Cardiac fibroblast (primary cell): Measurements from ENCODE around the gene HMCN2.

ENCODE experiments used
- DNase-seq, 2 donors: peaks; one replicate each; pipeline versions ENCODE4 v3.0.0 to v3.0.0-alpha.2; 2010; ENCODE audit warnings: low read depth in 2 of 2
- H3K4me3 ChIP-seq, 2 donors: replicated peaks in 1 of 2; 1 replicate in 1 of 2; 2 replicates in 1 of 2; pipeline ENCODE4 v1.5.1; 2011; ENCODE audit warnings: low read depth in 2 of 2, low read length in 2 of 2, mild to moderate bottlenecking in 2 of 2, moderate library complexity in 1 of 2
- CTCF ChIP-seq: IDR thresholded peaks from one replicate; pipeline ENCODE4 v1.5.1; 2011; ENCODE audit warnings: low read depth, mild to moderate bottlenecking, low read length, inconsistent platforms

The HMCN2 gene

GRCh38 chr9:130344366-130344765 lies 78.8 kb downstream of the HMCN2 start:
- DNase-seq: no peak
- no peak for TF ChIP-seq CTCF
- no peak overlapping the region for H3K4me3 ChIP-seq

- DNase-seq: no peak
- no peak overlapping the region for H3K4me3 ChIP-seq
- no peak for TF ChIP-seq CTCF
Observed at GRCh38 chr9:130345009-130345896, 79.7 kb downstream of the HMCN2 start.

- no peak overlapping the region for H3K4me3 ChIP-seq
- TF ChIP-seq CTCF: no peak
- DNase-seq: no peak
Observed at GRCh38 chr9:130345897-130346385, 80.4 kb downstream of the HMCN2 start.

GRCh38 chr9:130346431-130346830 lies 80.9 kb downstream of the HMCN2 start:
- H3K4me3 ChIP-seq: no peak overlapping the region
- DNase-seq: no peak
- no peak for TF ChIP-seq CTCF

- DNase-seq: no peak
- no peak for TF ChIP-seq CTCF
- H3K4me3 ChIP-seq: no peak overlapping the region
Observed at GRCh38 chr9:130347036-130347435, 81.5 kb downstream of the HMCN2 start.

GRCh38 chr9:130347931-130348330 lies 82.4 kb downstream of the HMCN2 start:
- no peak for TF ChIP-seq CTCF
- no peak for DNase-seq
- H3K4me3 ChIP-seq: no peak overlapping the region
